GM19372 (cell line): Measurements from ENCODE around the gene TMEM181.
"Not testable (repeated sequence)": the region's sequence is repeated elsewhere in the genome, so short reads cannot be mapped to it uniquely, and the experiment has no call there.

Source experiments
- ATAC-seq: cut with Tn5 transposase; IDR thresholded peaks from one replicate; pipeline ENCODE4 v1.9.1; 2021; ENCODE audit warnings: mild to moderate bottlenecking, low read depth, moderate library complexity; ENCODE audit not compliant: unreplicated experiment

The TMEM181 gene

DNA sequence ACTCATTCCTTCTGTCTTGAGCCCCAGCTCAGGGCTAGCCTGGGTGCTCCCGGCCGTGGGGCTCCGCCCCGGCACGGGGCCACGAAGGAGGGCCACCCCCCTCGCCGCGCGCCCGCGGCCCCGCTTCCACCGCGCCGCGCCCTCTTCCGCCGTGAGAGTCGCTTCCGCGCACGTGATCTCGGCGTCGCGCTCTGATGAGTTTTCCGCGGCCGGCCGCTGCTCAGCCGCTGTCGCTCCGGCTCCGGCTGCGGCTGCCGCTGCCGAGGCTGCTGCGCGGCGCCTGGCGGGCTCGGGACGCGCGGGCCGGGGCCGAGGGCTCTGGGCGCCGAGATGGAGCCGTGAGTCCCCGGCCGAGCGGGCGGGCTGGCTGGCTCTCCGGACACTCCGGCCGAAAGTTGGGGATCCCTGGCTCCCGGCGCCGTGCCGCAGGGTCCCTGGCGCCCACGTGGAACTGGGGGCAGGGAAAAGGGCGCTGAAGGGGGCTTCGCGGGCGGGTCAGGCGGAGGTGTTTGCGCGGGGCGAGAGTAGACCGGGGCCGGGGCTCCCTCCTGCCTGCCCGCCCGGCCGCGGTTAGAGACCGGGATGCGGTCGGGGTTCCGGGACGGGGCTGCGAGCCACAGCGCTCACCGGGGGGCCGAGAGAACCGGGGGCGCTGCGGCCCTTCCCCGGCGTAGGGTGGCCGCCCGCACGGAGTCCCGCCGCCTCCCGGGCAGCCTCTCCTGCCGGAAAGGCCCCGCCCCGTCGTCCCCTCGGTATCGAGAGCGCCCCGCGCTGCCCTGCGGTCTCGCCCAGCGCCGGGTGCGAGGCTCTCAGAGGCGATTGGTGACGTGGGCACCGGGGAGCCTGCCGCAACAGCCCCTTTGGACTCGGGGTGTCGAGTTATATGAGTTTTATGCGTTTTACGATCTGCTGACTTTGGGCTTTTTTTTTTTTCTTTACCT lies at the start of gene TMEM181:
TMEM181 (plus strand) TSS at position 197 of the 941 bp plus-strand sequence; CDS start at position 331, 134 bp downstream.
- peak; percentile 74 for ATAC-seq

DNA sequence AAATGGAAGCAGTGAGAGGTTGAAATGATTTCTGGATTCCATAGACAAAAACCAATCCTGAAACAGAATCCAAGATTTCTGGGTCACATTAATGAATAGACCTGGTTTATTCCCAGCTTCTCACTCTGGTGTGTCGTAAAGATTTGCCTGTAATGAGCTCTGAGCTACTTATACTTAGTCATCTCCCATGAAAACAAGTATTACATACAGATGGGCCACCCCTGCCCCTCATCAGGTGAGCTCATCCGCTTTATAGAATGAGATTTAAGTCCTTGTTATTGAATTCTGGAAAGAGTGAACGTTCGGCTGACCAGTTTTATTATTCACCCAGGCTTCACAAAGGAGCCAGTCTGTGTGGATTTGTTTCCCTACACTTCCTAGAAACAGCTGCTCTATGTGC lies 47.1 kb upstream of the TMEM181 start:
- no peak for ATAC-seq

DNA sequence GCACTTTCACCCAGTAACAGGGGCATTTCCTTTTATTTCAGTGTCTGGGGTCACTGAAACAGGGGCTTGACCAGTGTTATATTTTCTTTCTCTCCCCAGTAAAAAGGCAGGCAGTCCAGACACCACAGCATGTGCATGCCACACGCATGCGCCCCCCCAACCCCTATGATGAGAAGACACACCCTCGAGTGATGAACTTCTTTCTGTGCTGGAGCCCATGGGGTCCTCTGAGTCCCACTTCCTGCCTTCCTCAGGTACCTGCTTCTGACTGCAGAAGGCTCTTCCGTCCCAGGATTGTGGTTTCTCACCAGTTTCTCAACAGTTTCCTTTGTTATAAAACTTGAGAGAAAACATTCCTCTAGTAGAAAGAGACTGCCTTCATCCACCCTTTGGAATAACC lies 45.7 kb upstream of the TMEM181 start:
- no peak for ATAC-seq

DNA sequence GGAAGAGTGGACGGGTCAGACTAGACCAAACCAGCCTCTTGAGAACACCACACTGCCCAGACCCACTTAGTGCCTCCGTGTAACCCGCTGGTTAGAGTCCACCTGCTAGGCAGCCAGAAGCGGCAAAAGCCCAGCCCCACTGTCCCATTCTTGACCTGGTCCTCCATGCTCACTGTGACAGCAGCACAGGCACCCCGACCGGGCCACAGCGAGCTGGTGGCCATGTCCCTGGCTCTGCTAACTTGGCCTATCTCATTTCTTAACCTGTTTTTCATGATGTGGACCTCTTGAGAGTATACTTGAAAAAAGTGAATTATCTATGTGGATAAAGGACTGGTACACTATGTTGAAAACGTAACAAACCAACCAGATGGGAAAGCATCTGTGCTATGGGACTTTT lies 44.9 kb upstream of the TMEM181 start:
- ATAC-seq, result no peak

DNA sequence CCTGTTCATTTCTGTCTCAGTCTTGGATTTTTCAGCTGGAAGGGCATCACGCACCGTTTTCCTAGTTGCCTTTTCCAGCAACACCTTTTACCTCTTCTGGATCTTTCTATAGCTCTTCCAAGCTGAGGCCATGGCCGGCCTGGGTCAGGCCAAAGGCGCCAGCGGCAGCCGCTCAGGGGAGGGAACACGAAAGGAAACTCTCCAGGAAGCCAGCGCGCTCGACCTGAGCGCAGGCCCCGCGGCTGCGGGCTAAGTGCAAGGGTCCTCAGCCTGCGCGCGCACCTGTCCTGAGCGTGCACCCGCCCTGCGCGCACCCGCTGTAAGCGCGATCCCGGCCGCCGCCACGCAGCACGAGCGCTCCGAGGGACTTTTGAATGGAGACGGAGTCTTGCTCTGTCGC lies 43.8 kb upstream of the TMEM181 start:
- ATAC-seq, result no peak

GRCh38 chr6:158517038-158517437 lies 42.9 kb upstream of the TMEM181 start:
- ATAC-seq, result no peak

- ATAC-seq, result peak; percentile 27
Observed at GRCh38 chr6:158517581-158517980, 42.3 kb upstream of the TMEM181 start.

DNA sequence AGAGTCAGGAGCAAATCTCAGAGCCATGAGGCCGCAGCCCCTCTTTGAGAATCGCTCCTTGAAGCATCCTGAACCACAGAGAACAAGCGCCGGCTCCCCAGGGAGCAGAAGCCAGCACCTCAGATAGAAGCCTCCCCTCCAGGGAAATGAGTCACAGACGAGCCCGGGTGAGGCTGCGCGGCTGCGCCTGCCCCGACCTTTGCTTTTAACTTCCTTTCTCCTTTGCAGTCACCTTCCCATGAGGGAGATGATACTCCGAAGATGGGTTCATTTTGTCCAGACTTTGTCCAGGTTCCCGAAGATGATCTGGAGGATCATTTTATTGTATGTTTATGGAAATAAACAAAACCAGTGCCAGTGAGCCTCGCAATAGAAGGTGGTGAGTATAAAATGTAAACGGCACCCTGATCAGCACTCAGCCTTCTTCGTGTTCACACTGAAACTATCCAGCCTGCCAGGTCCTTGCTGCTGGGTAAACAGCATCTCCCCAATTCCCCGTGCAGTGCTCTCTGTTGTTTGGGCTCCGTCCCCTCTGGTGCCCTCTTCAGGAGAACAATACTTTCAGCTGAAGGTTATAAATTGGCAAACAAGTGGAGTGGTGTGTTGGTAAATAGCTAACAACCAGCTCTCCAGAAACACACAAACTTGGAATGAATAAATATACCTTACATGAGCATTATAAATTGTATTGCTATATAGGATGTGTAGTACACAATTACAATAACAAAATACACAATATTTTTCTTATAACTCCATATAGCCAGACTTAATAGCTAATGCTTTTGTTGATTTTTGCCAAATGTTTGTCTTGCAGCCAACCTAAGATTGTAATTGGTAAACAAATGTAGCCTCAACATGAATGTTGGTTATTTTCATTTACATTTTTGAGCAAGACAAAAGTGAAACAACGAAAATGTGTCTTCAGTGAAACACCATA lies 41.4 kb upstream of the TMEM181 start:
- ATAC-seq, result peak; percentile 72

DNA sequence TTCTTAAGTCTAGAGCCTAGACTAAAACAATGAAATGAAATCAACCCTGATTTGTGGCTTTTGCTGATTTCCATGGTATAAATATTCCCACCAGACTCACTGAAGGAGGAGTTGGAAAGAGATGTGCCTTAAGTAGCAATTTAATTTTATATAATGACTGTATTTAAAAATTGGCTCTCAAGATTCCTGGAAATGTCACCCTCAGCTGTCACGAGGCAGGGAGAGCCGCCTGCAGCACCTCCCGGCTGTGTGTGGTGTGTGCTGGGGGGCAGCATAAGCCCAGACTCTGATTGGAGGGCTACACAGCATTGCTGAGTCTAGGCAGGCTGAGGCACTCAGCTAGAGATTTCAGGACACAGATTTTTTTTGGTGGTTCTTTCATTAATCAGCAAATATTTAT lies 40.6 kb upstream of the TMEM181 start:
- ATAC-seq, result no peak

DNA sequence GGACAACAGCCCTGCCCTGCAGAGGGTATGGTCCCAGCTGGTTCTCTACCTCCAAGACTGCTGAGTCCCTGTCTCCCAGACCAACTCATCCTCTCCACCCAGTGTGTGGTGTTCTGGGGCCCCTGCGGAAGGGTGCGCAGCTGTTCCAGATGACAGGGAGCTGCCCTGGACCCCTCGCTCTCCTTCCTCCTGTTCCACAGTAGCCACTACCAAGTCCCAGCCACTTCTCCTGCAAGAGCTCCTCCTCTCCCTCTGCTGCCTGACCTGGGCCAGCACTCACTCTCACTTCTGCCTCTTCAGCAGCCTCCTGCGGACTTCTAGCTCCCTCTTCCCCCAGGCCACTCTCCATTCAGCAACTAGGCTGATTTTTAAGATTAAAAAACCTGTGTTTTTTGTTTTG lies 40.1 kb upstream of the TMEM181 start:
- ATAC-seq, result no peak

- not testable (repeated sequence) for ATAC-seq
Observed at GRCh38 chr6:158520975-158521374, 38.9 kb upstream of the TMEM181 start.

DNA sequence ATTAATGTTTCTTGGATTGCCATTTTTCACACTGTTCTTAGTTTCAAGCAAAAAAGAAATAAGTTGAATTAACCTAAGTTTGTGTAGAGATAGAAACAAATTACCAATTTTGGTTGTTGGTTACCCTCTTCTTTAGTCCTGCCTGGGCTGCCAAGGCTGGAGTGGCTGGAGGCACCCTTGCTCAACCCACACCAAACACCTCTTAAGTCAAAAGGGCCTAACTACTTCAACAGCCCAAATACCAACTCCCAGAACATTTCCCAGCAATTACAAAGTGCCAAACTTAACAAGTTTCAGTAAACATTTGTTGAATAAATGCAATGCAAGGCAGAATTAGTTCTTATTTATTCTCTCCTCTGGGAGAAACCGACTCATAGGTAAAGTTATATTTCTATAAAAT lies 38.1 kb upstream of the TMEM181 start:
- ATAC-seq, result no peak

- ATAC-seq, result no peak
Observed at GRCh38 chr6:158522616-158523015, 37.3 kb upstream of the TMEM181 start.

- no peak for ATAC-seq
Observed at GRCh38 chr6:158524311-158524710, 35.6 kb upstream of the TMEM181 start.

DNA sequence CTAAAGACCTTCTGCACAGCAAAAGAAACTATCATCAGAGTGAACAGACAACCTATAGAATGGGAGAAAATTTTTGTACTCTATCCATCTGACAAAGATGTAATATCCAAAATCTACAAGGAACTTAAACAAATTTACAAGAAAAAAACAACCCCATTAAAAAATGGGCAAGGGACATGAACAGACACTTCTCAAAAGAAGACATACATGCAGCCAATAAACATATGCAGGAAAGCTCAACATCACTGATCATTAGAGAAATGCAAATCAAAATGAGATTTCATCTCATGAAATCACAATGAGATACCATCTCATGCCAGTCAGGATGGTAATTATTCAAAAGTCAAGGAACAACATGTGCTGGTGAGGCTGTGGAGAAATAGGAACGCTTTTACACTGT lies 32.0 kb upstream of the TMEM181 start:
- ATAC-seq, result not testable (repeated sequence)

DNA sequence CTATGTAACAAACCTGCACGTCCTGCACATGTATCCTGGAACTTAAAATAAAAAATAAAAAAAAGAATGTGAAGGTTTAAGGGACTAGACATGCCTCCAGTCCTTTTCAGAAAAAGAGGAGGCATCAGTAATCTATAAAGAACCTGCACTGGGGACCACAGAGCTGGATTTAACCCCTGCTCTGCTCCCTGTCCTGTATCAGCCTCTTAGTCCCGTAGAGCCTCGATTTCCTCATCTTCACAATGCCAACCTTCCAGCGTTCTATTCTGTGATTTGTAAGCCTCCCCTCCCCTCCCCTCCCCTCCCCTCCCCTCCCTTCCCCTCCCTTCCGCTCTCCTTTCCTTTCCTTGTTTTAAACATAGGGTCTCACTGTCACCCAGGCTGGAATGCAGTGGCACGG lies 31.1 kb upstream of the TMEM181 start:
- ATAC-seq, result no peak

DNA sequence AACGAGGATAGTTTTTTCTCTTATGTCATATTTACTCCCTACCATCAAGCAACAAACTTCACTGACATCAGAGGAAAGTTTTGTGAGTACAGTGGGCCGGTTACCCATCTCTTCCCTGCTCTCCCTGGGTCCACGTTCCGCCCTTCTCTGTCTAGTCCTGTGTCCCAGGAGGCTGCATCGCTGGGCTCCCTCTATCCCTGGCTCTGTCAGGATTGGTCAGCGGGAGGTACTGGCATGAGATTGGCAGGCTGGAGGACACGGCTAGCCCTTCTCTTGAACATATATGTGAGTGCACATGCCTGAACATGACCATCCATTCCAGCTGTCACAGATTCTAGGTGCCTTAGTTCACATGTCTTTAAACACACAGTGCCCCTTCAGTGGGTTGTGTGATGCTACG lies 30.3 kb upstream of the TMEM181 start:
- ATAC-seq, result no peak

- ATAC-seq, result no peak
Observed at GRCh38 chr6:158531566-158531965, 28.3 kb upstream of the TMEM181 start.

DNA sequence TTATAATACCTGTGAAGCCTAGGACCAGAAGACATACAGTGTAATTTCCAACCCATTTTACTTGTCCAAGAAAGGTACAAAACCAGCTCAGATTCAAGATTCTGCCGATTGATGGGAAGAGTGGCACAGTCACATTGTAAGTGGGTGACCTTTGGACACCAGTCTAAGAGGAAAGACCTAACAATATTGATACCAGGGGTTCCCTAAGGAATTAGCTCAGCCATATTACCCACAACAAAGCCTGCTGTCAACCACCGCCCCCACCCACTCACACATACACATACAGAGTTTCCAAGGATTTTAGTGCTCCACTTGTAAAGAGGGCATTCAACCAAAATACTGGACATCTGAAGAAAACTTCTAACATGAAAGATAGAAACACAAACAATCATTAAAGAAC lies 27.9 kb upstream of the TMEM181 start:
- no peak for ATAC-seq

- ATAC-seq, result no peak
Observed at GRCh38 chr6:158536084-158536890, 23.6 kb upstream of the TMEM181 start.
